GM12878 (cell line): Measurements from ENCODE around the gene CENPO. TPM values are rescaled to one million over a fixed set of nuclear protein-coding genes. Genes with fewer than 3 reads are reported as not detected.

ENCODE experiments used
- IRF3 ChIP-seq: fragments of 450-650 bp; IDR thresholded peaks from 2 replicates; pipeline ENCODE4 v1.6.1; 2014; ENCODE audit warnings: mild to moderate bottlenecking
- JUNB ChIP-seq: IDR thresholded peaks from 2 replicates; pipeline ENCODE4 v1.6.1; 2016; ENCODE audit warnings: antibody characterized with exemption, mild to moderate bottlenecking
- PRDM15 ChIP-seq: fragments of 450-650 bp; formaldehyde crosslinking; IDR thresholded peaks from 2 replicates; pipeline ENCODE4 v1.4.0; 2020; ENCODE audit warnings: mild to moderate bottlenecking, moderate library complexity
- STAT1 ChIP-seq: fragments of 450-650 bp; conservative IDR thresholded peaks from 2 replicates; pipeline ENCODE4 v1.6.1; 2014; ENCODE audit warnings: antibody characterized with exemption, mild to moderate bottlenecking
- ZBED1 ChIP-seq: IDR thresholded peaks from 2 replicates; pipeline ENCODE4 v1.6.1; 2016; ENCODE audit warnings: borderline replicate concordance
- ZBTB40 ChIP-seq: fragments of 450-650 bp; IDR thresholded peaks from 2 replicates; pipeline ENCODE4 v1.6.1; 2016; ENCODE audit warnings: mild to moderate bottlenecking, moderate library complexity, borderline replicate concordance
- polyA plus RNA-seq, 11 experiments: library from polyadenylated mRNA; depleted of rRNA in 4 of 11; unstranded in 6 of 11; stranded (reverse) in 5 of 11; fragments of >200 nt; fragmentation: Nextera tagmentation in 4 of 11; fragmentation: Illumina TruSeq in 1 of 11; extraction: Ambion mirVana in 4 of 11; extraction: Trizol in 1 of 11; gene quantifications; 1 replicate in 1 of 11; 2 replicates in 10 of 11; pipeline versions ENCODE4 v1.2.1 to v1.2.3, GENCODE V29; 2011 to 2016; ENCODE audit warnings: inconsistent platforms in 2 of 11, missing spikeins in 2 of 11, low read depth in 1 of 11
- total RNA-seq, 4 experiments: library from RNA; depleted of rRNA in 3 of 4; stranded (reverse); fragments of >200 nt in 3 of 4; fragmentation: Illumina TruSeq in 1 of 4; extraction: Trizol in 1 of 4; gene quantifications; 2 replicates each; pipeline versions ENCODE4 v1.2.1 to v1.2.3, GENCODE V29; 2013 to 2021

CENPO gene
- total and polyA plus RNA-seq, 10 of the 15 experiments (the other 5 are each of a cell fraction or from before 2014, with no cell fraction given), result 18.7 to 37.0 (median 31.4) TPM

GRCh38 chr2:24853046-24853445 lies 59.8 kb downstream of the CENPO start (continued):
- no peak for TF ChIP-seq PRDM15
- TF ChIP-seq STAT1, result no peak
- no peak for TF ChIP-seq ZBTB40
- no peak for TF ChIP-seq JUNB
- no peak for TF ChIP-seq IRF3
- no peak for TF ChIP-seq ZBED1
